Posterior cingulate gyrus (tissue), 11 donors: ENCODE results near the gene KCNC1.
A peak's percentile ranks its signal among the peaks of the same experiment; 100 is the strongest.

Source experiments
- DNase-seq, 10 donors: peaks; one replicate each; pipeline versions ENCODE4 v3.0.0 to v3.0.0-alpha.2; 2020 to 2021; ENCODE audit warnings: mixed read lengths in 3 of 10
- intact Hi-C: fragments of 100-400 bp; cut with DNase I; formaldehyde crosslinking; loops from one replicate; pipeline ENCODE4 v1.15.1; 2023

Gene KCNC1

DNA sequence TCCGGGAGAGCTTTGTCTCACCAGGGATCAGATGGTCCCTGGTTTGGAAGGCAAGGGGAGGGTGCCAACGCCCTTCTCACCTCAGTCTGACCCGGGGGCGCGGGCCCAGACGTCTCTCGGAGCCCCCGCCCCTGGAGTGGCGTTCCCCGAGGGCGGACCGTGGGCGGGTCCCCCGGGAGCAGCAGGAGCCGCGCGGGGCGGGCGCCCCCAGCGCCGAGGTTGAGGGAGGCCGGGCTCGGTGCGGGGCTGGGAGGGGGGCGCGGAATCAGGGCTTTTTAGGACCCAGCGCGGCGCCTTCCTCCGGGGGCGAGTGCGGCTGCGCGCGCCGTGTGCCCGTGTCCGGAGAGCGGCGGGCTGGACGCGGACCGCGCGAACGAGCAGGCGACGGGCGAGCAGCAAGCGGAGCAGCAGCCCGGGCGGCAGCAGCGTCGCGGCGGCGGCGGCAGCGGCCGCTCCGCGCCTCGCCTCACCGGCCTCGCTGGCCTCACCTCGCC lies at the start of gene KCNC1:
KCNC1 (plus strand) TSS at position 364 of the 494 bp plus-strand sequence. CDS start 1,222 bp downstream, outside the sequence.
- DNase-seq = peak in 9 of 10 donors; percentile 39 to 96 (median 63)
- intact Hi-C loops = no loop called here

DNA sequence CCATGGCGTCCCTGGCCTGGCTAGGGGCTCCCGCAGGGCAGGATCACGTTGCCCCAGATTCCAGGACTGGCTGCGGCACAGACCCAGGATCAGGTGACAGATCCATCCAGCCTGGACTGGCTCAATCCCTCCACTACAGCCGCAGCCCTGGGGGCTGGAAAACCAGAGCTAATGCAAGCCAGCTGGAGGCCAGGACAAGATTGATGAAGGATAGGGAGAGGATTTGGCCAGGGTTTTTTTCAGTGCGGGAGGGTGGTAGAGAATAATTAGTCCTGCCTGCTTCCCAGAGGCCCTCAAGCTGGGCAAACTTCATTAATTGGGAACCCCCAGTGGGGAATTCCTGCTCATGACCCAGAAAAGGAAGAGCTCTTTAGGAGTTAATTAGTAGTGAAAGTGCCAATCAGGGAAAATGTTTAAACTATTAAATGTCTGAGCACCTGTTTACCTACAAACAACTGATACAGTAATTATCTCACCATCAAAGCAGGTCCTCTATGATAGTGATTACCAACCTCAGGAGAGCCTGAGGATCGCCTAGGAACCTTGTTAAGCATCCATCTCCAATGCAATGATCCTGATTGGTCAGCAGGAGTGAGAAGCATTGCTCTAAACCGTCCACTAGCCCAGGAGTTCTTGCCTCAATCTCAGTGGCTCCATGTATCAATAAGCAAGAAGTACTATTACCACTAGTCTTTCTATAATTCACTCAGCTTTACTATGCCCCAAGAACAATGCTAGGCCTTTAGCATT lies 48.2 kb upstream of the KCNC1 start:
- intact Hi-C loops = no loop called here
- no peak for DNase-seq

DNA sequence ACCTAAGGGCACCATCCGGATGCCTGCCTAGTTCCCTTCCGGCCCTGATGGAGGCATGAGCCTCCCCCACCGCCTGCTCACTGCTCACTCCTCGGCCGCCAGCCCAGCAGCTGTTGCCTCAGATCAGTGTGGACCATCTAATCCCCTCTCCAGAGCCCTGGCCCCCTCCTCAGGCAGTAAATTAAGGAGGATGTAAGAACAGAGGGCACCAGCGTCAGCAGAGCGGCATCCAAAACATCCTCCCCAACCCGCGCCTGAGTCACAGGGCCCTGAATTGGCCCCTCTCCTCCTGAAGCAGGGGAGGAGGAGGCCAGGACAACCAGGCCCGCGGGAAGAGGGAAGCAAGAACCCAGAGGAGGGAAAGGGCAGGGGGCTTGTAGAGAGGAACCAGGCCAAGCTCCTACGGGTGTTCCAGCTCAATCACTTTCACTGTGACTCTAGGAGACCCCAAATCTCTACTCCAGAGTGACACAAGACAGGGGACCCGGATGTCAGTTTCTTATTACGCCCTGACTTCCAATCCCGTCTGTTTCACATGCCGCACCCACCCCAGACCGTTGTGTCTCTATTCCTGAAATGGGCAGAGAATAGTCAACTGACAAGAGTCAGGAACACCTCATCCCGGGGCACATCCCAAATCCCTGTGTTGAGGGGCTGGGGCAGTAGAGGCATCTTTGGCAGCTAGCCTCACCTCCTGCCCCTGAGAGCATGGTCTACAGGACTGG lies 46.5 kb upstream of the KCNC1 start:
- DNase-seq = no peak
- intact Hi-C loops = no loop called here

DNA sequence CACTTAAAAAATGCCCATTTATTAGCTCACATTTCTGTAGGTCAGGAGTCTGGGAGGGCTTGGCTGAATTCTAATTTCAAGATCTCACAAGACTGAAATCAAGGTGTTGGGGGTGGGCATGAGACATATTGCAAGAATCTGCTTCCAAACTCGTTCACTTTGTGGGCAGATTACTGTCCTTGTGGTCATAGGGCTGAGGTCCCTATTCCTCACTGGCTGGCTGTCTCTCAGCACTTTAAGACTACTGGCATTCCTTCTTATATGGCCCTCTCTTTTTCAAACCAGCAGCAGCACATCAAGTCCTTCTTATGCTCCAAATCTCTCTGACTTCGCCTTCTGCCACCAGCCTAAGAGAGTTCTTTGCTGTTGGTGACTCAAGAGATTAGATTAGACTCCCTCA lies 43.0 kb upstream of the KCNC1 start:
- DNase-seq = no peak
- intact Hi-C loops = no loop called here

DNA sequence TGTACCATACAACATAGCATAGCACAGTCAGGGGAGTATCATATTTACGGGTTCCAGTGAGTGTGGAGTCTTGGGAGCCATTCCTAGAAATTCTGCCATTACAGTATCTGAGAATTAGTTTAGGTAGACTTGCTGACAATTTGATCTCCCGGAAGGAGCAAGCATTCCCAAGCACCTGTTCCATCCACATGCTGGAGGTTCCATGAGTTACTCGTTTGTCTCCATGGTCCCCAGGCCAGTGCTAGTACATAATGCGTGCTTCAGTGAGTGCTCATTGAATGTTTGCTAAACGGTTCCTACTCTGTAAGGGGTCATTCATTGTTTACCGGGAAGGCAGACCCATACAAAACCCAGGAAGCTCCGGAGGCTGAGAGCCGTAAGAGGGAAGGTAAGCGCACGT lies 42.6 kb upstream of the KCNC1 start:
- DNase-seq = no peak
- intact Hi-C loops = no loop called here

DNA sequence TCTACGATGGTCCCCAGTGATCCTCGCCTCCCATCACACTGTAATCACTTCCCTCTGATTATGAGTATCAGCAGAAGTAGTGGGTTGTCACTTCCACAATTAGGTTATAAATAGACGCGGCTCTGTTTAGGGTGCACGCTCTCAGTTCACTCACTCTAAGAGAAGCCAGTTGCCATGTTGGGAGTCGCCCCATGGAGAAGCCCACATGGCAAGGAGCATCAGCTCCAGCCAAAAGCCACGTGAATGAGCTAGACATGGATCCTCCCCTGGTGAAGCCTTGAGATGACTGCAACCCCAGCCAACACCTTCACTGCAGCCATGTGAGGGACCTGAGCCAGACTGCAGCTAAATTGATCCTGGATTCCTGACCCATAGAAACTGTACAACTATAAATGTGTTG lies 41.6 kb upstream of the KCNC1 start:
- intact Hi-C loops = no loop called here

DNA sequence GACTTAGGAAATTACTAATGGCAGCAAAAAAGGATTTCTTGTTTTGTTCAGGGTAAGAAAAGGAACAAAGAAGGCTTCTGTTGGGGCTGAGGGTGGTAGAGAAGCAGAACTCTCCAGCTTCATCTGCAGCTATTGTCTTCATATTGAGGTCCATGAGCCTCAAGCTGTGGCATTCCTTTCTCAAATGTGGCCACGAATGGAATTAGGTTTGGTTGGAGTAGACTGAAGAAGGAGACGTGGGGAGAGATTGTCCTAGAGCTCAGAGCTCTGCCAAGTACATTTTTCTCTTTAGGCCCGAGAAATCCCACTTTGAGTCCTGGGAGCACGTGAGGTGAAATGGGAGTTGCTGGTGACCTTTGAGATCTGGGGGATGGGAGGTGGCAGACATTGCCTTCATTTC lies 41.0 kb upstream of the KCNC1 start:
- DNase-seq = no peak
- intact Hi-C loops = no loop called here

More for the DNA sequence above, 41.6 kb upstream of the KCNC1 start:
- no peak for DNase-seq

DNA sequence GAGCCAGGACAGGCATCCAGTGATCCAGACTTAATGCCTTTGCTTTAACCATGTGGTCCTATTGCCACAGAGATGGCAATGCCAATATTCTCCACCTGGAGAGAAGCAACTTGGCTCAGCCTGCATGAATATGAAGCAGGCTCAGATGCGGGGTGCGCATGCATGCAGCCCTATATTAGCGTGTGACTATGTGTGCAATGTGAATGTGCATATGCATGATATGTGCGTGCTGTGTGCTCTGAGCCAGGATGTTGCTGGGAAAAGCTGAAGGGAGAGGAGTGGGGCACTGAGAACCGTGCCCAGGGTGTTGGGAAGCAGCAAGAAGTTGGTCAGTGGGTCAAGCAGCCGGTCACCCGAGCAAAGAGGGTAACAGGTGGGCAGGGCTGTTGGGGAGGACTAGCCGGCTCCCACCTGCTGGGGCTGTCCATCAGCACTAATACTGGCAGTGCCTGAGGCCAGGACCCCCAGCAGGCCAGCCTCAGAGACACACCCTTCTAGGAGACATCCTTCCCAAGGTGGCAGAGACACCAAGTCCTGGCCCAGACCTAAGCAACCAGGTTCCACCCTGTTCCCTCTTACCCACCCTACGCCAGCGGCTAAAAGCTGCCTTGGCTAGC lies 40.0 kb upstream of the KCNC1 start:
- intact Hi-C loops = no loop called here
- DNase-seq = no peak

DNA sequence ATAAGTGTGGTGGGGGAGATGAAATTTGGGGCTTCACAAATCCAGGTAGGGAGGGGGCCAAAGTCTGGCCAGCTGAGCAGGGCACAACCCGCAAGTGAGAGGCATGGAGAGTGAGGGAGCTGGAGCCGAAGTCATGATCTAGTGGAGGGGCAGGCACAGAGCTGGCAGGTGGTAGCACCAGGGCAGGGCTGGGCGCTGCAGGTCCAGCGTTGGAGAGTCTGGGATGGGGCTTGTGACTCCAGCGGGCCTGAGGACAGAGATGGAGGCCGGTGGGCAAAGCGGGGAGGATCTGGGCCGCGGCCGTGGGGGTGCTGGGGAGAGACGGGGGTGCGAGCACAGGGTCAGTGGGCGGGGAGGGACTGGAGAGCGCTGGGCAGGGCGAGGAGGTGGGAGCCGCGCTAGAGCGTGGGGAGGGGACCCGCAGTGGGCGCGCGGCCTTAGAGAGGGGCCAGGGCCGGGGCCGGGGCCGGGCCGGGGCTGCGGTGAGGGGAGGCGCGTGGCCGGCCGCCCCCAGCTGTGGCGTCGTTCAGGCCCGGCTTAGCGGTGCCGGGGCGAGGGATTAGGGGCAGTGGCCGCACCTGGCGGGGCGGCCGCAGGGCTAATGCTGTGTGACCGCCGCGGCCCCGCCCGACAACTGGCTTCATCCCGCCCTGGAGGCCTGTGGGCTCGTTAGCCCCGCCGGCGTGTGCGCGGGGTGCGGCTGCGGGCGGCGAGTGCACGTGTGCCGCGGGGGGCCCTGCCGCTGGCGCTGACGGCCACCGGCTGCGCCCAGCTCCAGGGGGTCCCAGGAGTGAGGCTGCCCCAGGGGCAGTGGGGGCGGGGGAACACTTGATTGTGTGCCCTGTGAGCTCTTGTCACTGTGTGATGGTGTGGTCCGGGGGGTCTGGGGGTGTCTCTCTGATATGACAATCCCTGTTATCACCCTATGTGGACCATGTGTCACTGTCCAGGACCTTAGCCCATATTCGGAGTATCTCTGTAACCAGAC lies 38.8 kb upstream of the KCNC1 start:
- no peak for DNase-seq
- intact Hi-C loops = no loop called here

DNA sequence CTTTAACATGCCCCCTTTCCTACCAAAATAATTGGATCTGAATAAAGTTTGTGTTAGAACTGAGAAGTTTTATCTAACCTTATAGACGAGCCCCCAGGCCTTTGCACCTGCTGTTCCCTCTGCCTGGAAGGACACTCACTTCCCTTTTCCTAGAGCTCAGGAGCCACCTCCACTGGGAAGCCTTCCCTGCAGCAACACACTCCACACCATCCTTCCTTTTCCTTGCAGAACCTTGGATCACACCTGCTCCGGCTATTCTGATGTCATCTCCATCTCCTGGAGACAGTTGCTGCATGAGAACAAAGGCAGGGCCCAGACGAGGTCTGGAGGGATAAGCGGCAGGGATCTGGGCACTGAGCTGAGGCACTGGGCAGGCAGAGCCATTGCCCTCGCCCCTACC lies 37.8 kb upstream of the KCNC1 start:
- no peak for DNase-seq
- intact Hi-C loops = no loop called here

DNA sequence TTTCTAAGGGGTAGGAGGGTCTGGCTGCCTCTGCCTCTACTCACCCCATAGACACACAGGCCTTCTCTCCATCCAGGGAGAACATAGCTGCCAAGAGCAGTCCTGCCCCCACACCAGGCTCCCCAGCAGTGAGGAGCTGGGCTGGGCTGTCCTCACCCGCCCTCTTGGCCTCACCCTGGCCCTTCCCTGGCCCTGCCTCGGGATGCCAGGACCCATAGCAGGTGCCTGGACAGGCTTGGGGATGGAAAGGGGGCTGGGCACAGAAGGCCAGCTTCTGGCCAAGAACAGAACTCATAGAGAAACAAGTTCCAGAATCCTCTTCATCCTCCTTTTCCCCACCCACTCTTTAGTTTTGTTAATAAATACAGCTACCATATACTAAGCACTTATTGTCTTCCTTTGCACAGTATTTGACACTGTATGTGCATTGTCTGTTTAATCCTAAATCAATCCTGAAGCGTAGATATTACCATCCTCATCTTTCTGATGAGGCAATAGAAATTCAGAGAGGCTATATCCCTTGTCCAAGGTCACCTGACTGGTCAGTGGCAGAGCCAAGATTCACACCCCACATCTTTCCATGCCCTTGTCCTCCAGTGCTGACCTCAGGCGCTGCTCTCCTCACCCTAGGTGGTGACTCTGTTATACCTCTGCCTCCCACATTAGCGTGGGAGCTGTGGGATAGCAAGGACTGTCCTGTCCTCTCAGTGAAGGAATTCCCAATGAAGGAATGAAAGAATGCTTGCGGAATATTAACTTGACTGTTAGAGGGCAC lies 37.2 kb upstream of the KCNC1 start:
- intact Hi-C loops = no loop called here
- DNase-seq = no peak

DNA sequence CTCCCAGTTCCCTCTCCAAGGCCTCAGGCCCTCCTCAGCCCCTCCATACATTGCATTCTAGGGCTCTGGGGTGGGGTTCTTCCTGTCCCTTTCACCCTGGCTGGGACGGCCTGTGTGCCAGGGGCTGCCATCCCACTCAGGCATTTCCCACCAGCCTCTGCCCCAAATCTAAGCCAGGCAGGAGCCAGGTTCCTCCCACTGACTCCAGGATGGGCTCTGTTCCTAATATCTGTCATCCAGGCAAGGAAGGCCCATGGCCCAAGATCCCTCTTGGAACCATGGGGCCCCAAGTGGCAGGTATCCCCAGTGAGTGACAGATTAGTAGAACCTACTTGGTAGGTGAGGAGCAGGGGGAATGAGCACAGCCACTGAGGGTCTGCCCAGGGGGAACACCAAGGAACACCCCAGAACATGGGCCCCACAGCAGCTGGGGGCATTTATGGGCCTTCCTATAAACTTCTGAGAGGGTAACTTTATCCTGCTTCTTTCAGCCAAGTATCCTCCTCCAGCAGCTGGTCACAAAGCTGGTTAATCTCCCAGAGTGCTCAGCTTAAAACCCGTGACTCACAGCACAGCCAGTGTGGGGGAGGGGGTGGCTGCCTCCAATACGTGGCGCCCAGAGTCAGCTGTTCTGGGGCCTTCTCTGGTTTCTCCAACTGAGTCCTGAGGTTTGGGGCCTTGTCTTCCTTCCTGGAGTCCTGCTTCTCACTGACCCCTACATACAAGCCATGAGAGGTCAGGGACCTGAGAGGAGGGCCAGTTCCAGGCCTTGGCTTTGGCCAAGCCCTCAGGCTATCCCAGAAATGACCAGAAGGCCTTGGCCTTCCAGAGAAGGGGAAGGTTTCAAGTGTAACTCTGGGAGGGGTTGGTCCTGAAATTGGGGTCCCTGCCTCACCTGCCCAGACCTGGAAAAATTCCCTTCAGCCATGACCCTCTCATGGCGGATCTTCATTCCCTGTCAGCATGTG lies 35.1 kb upstream of the KCNC1 start:
- intact Hi-C loops = no loop called here
- no peak for DNase-seq

DNA sequence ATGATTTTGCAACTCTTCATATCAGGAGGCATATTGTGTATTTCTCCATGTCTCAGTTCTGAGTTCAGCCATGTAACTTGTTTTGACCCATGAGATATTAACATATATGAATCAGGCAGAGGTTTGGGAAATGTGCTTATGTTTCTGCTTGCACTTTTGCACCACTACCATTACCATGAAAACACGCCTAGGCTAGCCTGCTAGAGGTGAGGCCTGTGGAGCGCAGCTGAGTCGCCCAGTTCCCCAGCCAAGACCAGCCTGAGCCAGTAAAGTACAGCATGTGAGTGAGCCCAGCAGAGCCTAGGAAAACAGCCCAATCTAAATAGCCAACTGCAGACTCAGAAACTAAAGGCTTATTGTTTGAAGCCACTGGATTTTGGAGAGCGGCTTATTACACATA lies 33.6 kb upstream of the KCNC1 start:
- intact Hi-C loops = no loop called here
- no peak for DNase-seq

DNA sequence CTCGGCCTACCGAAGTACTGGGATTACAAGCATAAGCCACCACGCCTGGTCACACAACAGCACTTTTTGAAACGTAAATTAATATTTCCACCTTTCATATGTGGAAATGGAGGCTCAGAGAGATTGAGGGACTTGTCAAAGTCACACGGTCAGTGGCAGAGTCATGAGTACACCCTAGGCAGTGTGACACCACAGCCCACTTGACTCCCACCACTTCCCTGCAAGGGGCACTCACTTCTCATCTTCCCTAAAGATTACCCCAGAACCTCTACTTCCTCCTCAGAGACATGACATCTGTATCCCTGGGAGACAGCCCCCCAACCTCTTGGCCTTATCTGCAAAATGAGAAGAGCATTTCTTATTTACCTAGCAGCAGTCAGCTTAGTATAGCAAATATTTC lies 31.7 kb upstream of the KCNC1 start:
- DNase-seq = no peak
- intact Hi-C loops = no loop called here

DNA sequence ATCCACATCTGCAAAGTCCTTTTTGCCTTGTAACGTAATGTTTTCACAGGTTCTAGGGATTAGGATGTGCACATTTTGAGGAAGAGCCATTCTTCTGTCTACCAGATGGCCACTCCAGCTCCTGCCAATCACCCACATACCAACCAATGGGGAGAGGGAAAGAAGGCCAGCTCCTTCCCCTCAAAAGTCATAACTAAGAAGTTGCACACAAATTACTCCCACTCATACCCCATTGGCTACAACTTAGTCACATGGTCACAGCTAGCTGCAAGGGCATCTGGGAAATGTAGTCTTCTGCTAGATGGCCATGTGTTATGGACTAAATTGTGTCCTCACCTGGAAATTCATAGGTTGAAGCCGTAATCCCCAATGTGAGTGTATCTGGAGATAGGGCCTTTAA lies 30.6 kb upstream of the KCNC1 start:
- no peak for DNase-seq
- intact Hi-C loops = no loop called here

DNA sequence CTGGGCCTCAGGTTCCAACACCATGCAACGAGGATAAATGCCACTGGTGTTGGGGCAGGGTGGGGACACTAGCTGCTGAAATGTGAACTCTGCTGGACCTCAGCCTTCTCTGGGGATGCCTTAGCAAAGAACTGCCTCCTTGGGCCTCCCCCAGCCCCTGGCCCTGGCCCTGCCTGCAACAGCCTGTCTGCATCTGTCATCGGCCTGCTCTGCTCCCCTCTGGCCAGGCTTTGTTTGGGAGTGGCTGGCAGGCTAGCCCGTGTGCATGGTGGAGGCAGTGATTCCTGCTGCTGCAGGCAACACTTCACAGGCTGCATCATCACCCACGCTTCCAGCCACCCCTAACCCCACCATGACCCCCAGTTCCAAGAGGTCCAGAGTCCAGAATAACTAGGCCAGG lies 26.8 kb upstream of the KCNC1 start:
- DNase-seq = no peak
- intact Hi-C loops = no loop called here

DNA sequence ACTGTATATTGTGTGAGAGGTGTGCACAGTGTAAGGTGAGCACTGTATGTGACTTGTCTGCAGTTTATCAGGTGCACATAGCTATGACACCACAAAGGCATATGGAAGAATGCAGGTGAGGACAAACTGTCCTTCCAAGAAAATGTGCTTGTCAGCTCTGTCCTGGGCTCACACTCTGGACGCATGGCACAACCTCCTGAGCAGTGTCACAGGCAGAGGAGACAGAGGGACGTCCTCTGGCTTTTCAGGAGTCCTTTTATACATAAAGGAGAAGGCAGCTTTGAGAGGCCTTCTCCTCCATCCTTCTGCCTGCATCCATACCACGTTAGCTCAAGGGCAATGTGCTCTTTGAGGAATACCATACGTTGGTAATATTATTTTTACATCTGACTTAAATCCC lies 22.7 kb upstream of the KCNC1 start:
- no peak for DNase-seq
- intact Hi-C loops = no loop called here

DNA sequence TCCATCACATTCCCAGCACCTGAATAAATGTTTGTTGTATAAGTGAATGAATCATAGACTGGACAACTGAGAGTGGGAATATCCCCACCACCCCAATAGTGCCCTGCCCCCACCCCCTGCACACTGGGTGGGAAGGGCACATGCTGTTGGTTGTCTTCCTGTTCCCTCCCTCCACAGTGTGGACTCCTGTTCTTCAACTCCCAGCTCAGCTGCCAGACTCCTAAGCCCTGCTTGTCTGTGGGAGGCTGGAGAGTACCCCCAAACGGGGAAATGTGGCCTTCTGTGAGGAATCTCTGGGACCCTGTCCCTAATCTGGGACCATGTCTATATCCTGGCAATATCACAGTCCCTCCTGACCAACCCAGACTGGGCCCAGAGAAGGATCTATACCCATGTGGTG lies 20.7 kb upstream of the KCNC1 start:
- DNase-seq = peak in 1 of 10 donors; percentile 79
- intact Hi-C loops = no loop called here
